OCI-LY7 (cell line): Measurements from ENCODE around the gene VGLL3.

ENCODE experiments used
- EZH2phosphoT487 ChIP-seq: fragments of 200-600 bp; sonication (generic); IDR thresholded peaks from 2 replicates; pipeline ENCODE4 v1.6.1; 2018; ENCODE audit warnings: low read depth, borderline replicate concordance, mild to moderate bottlenecking, mixed run types, antibody characterized with exemption, low read length, moderate library complexity, mixed read lengths
- TF ChIP-seq, protein P1 (sequence below): fragments of 200-600 bp; sonication (generic); conservative IDR thresholded peaks from 2 replicates; pipeline ENCODE4 v1.5.1; 2014; ENCODE audit warnings: mild to moderate bottlenecking, antibody characterized with exemption, low read length, moderate library complexity, mixed read lengths

GRCh38 chr3:87002346-87002745, 11.4 kb upstream of the VGLL3 start:
- TF ChIP-seq, protein P1, sequence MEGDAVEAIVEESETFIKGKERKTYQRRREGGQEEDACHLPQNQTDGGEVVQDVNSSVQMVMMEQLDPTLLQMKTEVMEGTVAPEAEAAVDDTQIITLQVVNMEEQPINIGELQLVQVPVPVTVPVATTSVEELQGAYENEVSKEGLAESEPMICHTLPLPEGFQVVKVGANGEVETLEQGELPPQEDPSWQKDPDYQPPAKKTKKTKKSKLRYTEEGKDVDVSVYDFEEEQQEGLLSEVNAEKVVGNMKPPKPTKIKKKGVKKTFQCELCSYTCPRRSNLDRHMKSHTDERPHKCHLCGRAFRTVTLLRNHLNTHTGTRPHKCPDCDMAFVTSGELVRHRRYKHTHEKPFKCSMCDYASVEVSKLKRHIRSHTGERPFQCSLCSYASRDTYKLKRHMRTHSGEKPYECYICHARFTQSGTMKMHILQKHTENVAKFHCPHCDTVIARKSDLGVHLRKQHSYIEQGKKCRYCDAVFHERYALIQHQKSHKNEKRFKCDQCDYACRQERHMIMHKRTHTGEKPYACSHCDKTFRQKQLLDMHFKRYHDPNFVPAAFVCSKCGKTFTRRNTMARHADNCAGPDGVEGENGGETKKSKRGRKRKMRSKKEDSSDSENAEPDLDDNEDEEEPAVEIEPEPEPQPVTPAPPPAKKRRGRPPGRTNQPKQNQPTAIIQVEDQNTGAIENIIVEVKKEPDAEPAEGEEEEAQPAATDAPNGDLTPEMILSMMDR, result no peak
- TF ChIP-seq EZH2phosphoT487, result no peak
